M059J (cell line): ENCODE results near the gene PIK3R1. TPM values are rescaled to one million over a fixed set of nuclear protein-coding genes. Genes with fewer than 3 reads are reported as not detected.
"Not testable (repeated sequence)": the region's sequence is repeated elsewhere in the genome, so short reads cannot be mapped to it uniquely, and the experiment has no call there.

Experiments used
- DNase-seq: peaks from one replicate; pipeline ENCODE4 v3.0.0-alpha.2; 2012; ENCODE audit warnings: low read depth
- total RNA-seq: library from RNA; depleted of rRNA; stranded (reverse); fragments of >200 nt; shearing (Covaris generic); gene quantifications from 2 replicates; pipeline ENCODE4 v1.2.3, GENCODE V29; 2014

The PIK3R1 gene
- total RNA-seq, 1 experiment from 2014 or later: 32.7 TPM

DNA sequence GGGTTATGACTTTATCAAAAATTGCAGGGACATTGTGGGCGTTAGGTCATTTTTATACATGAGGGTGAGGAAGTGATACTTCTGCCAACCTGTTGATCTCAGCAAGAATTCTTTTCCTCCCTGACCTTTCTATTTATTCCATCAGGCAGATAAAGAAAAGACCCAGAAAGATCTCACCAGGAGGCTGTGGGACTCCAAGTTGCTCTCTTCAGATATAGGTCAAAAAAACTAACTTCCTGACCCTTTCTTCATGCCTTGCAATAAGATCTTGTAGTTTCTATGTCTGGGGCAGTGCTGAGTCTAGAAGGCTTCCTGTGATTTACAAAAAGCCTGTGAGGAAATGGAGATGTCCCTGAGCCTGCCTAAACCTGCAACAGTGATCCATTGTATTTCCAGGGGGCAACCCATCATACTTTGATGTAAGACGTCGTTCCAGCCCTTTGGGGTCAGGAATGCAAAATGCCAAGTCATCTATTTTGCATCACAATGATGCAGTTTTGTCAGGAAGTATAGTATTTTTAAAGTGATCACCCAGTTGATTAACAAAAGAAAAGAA, 22.0 kb upstream of the PIK3R1 start:
- DNase-seq: no peak

DNA sequence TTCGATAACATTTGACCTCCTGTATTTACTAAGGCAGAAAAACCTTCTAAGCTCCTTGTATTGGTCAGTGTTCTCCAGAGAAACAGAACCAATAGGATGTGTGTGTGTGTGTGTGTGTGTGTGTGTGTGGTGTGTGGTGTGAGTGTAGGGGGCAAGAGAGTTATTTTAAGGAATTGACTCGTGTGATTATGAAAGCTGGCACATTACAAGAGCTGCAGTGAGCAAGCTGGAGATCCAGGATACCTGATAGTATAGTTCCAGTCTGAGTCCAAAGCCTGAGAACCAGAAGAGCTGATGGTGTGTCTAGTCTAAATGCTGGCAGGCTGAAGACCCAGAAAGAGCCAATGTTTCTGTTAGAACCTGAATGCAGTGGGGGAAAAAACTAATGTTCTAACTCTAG, 21.2 kb upstream of the PIK3R1 start:
- no peak for DNase-seq

DNA sequence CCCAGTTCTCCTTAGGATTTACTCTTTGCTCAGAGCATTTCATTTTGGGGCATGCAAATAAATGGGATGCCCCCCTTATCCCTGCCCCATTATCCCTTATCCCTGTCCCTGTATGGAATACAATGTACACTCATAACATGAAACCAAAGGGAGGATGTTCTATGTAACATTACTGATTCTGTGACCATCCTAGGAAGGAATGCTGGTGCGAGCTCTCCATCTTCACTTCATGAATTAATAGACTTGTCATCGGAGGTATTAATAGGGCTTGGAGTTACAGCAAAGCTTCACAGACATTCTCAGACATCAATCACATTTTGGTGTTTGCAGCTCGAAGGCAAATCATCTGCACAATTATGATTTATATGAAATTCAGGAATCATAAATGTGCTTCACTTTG, 20.4 kb upstream of the PIK3R1 start:
- no peak for DNase-seq

DNA sequence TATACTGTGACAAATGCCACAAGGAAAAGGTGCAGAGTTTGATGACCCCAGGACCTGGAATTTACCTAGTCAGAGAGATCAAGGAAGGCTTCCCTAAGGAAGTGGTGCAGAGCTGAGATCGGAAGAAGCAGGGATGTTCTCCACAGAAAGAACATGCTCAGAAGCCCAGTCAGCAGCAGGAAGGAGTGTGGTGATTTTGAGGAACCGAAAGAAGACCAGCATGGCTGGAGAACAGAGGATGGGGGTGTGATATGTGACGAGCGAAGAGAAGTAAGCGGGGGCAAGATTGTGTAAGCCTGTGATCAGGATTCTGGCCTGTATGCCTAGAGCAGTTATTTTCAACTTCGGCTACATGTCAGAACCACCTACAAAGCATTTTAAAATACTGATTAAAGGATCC, 18.7 kb upstream of the PIK3R1 start:
- DNase-seq: no peak

DNA sequence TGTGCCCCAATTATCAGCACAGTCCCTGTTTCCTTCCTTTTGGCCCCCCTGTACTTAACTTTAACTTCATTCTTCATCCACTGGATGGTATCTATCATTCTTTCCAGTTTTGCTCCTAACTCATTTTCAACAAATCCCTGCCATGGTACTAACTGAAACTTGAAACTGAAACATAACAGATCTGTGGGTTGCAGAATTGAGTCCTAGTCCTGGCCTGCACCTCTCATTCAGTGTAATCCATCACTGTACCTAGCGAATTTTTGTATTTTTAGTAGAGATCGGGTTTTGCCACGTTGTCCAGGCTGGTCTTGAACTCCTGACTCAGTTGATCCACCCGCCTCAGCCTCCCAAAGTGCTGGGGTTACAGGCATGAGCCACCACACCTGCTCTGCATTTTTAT, 15.3 kb upstream of the PIK3R1 start:
- DNase-seq: no peak

DNA sequence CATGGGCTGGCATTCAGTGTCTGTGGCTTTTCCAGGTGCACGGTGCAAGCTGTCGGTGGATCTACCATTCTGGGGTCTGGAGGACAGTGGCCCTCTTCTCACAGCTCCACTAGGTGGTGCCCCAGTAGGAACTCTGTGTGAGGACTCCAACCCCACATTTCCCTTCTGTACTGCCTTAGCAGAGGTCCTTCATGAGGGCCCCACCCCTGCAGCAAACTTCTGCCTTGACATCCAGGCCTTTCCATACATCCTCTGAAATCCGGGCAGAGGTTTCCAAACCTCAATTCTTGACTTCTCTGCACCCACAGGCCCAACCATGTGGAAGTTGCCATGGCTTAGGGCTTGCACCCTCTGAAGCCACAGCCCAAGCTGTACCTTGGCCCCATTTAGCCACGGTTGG, 4.9 kb upstream of the PIK3R1 start:
- DNase-seq: not testable (repeated sequence)

DNA sequence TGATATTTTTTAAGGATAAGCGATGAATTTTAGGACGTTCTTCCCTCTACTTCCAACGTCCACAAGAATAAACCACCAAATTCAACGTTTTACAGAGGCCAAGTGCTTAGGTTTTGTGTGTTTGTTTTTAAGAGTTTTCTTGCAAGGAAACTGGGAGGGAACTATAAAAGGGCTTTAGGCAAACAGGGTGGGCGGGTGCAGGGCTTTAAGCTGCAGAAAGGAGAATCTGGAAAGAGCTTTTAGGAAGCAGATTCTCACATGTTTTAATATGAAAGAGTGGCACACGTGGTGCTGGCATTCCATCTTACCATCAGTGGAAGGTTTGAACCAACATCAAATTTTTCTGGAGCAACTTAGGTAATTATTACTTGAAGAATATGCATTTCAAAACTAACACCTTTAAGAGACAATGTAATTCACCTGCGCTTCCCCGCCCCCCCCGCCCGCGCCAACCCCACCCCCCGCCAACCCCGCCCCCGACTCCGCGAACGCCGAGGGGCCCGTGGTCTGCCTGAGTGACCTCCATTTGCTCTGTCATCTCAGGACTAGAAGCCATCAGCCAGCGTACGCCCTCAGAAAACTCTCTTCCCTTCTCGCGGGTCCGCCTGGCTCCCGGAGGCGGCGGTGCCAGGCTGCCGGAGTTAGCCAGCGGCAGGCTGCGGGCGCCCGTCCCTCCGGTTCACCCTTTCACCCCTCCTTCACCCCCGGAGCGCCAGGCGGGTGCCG, 911 bp upstream of the PIK3R1 start:
- no peak for DNase-seq

DNA sequence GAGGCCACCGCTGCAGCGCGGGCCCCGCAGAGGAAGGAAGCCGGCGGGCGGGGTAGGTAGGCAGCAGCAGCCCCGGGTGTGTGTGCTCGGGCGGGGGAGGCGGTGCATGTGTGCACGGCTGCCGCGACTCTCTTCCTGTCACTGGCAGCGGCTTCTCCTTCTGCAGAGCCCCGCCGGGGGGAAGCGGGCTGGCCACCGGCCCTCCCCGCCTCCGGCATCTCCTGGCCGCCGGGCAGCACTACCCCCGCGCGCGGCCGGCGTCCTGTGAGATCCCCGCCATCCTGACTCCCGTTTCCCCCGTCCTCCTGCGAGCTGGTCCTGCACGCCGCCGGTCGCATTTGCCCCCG, 315 bp downstream of the PIK3R1 start:
- DNase-seq: peak; percentile 67

DNA sequence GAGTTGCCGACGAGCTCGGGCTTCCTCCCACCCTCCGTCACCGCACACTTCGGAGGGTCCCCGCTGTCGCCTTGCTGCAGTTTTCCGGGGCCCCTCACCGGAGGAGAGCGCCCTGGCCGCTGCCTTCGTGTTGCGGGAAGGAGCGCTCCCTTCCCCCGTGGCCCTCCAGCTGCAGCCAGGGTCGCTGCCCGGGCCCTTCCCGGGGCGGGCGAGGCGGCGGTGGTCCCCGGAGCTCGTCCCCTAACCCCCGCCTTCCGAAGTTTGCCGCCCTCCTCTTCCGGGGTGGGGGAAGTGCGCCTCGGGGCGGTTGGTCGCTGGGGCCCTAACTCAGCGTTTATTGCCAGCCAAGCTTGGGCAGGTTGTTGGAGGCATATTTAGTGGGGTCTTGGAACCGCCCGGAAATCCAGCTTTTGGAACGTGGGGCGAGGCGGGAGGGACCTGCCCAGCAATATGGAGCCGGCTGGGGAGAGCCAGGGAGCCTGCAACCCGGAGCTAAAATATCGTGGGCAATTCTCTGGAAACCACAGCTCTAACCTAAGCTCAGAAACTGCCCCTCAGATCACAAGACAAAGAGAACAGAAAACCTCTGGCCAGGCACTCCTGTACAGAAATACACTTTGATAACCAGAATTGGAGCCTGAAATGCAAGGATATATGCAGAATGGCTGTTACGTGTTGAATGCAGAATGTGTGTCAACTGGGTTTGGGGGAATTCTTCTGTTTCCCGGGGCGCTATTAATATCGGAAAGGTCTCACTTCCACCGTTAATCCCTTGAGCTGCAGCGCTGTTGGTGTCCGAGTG, 890 bp downstream of the PIK3R1 start:
- DNase-seq: peak; percentile 41

DNA sequence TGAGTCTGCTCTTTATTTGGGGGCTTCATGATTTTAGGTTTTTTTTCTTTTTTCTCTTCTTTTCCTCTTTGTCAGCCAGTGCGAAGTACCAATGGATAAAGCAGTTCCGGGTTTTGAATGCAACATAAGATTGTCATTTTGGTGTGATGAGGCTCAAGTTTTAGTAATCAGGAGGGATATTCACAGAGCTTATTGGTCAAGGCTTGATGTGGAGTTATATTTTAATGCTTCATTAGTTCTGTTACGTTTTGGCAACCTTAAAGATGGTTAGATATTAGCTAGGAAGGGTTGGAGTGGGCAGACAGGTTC, 1.4 kb downstream of the PIK3R1 start:
- no peak for DNase-seq

DNA sequence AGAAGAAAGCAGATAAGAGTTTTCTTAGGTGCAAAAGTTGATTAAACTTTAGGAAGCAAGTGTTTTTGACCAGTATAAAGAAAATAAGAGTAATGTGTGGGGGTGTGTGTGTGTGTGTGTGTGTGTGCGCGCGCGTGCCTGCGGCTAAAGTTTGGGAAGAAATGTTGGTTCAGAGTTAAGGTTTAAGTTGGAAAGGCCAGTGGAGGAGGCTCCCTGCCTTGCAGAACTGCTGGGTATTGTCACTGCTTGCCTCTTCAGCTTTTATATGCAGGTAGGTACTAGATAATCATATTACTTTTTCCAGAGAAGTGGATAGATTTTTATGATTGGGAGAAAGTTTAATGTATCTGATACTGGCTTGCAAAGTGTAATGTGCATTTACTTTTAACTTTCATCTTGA, 2.0 kb downstream of the PIK3R1 start:
- no peak for DNase-seq

DNA sequence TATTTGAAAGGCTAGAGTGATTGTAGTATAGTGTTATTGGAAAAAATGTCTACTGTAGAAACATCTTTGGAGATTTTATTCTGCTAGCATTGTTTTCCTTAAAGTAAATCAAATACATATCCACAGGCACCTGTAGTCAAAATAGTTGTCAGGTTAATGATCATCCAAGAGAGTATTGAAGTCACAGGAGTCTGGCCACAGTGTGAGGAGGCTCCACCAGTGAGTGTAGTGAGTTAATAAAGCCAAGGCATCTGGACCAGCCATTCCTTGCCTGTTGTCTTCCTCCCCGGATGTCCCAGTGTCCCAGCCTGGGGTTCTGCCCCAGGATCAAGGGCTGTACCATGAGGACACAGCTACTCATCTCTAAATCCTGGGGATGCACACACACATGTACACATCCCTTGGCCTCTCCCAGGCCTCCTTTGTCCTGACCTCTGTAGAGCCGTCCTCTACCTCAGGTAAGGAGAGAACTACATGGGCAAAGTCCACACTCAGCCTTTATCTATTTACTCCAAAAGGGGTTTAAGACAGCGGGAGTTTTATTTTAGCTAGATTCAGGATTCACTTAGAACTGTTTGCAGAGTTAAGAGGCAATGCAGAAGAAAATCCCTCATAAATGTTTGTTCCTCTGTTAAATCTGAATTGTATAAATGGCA, 3.7 kb downstream of the PIK3R1 start:
- DNase-seq: no peak

DNA sequence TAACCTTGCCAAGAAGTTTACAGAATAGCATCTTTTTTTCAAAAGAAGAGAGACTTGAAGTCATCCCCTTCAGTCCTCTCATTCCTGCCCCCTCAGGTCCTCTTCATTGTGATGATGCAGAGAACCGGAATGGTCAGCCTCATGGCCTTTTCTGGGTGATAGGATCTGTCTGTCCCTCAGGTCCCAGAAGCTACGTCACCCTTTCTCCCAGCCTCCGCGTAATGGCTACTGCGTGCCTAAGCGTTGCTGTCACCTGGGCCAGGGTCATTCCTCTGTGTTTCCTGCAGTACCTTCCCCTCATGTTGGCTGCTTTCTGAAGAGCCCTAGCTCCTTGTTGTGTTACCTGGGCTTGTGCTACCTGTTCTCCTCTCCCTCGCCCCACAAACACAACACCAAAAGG, 4.7 kb downstream of the PIK3R1 start:
- no peak for DNase-seq

DNA sequence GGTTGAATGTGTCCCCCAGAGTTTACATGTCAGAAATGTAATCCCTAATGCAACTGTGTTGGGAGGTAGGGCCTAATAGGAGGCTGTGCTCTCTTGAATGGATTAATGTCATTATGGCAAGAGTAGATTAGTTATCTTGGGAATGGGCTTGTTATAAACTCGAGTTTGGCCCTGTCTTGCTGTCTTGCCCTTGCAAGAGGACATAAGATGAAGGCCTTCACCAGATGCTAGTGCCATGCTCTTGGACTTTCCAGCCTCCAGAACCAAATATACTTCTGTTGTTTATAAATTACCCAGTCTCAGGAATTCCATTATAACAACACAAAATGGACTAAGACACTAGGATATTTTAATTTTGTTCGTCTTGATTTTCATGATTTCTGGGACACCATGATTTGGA, 5.4 kb downstream of the PIK3R1 start:
- DNase-seq: no peak

DNA sequence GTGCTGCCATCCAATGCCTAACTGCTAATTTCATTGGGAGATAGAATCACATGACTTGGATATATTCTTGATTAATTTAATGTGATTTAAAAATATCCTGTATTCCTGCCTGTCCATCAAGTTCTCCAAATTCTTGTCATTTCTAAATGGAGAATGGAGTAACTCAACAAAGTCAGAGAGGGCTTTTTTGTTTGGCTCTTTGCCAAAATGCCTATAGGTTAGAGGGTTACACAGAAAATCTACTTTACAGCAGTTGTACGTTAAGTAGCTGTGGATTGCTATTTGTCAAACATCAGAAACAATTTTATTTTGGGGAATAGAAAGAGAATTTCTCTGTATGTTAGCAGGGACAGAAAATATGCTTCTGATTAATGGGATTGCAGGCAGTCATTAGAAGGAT, 5.9 kb downstream of the PIK3R1 start:
- no peak for DNase-seq

DNA sequence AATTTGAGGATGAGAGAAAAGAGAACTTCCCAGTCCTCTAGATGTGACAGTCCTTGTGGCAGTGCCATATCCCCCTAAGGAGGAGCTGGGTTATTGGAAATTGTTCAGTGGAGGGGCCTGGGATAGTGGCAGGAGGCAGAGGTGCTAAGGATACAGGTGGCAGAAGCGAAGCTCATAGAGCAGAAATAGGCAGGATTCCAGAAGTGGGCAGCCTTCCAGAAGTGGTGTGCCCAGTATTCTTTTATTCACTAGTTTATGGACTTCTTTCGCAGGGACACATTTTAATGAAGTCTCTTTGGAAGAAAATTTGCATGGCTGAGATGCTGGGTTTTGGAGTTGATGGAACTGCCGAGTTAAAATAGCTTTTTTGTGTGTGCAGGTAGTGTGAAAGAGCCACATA, 6.8 kb downstream of the PIK3R1 start:
- no peak for DNase-seq

DNA sequence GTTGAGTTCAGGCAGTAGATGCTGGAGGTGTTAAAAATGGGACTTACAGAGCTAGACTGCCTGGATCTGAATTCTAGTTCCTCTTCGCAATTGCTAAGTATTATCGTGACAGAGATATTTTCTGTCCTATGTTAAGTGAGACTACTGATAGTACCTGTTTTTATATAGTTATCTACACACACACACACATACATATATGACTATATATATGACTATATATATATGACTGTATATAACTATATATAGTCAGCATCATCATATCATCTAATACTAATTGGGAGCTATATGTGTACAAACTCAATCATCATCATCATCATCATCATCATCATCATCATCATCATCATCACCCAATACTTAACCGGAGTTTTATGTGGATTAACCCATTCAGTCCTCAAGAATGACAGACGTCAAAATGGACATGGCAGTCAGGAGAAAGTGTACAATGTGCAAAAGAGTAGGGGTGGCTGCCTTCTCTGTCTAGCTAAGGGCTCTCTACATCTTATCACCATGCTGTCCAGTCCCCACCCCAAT, 7.3 kb downstream of the PIK3R1 start:
- no peak for DNase-seq

DNA sequence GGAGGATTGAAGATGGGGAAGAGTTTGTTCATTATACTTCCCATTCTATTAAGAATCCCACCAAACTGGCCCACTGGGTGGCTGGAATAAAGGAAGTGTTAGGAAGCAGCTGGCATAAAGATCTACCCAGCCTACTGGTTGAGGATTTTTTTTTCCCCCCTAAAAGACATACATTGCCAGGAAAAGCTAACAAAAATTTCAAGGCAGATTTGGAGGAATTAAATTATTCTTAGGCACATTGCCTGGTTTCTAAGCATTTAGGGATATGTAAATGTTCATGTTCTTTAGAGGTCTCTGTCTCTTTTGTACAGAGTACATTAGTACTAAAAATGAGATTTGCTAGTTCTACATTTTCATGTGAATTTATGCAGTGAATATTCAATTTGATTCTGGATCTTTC, 8.3 kb downstream of the PIK3R1 start:
- no peak for DNase-seq

DNA sequence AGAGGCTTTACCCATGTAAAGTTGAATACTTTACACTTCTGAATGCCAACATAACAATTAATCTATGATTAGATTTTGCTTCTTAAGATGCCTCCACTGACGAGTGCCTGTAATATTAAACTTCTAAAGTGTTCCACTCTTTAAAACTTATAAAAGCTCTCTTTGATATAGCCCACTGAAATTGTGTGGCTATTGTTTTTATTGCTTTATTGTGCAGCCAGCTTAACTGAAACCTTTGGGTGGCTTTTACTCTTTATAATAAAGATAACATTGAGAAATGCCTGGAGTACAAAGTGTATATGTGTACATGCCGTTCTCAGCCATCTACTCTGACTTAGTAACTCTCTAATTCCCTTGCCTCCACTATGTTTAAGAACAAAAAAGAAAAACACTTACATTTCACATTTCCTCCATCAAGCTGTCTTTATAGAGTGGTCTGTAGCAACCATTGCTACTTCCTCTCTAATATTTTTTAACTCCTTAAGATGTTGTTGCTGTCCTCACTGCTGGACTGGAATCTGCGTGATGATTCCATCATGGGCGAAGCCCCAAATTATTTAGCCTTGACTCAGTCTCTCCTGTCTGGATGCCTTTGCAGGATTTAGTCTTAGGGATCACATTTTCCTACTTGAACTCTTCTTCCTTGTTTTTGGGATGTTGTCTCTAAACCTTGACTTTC, 9.1 kb downstream of the PIK3R1 start:
- DNase-seq: no peak

DNA sequence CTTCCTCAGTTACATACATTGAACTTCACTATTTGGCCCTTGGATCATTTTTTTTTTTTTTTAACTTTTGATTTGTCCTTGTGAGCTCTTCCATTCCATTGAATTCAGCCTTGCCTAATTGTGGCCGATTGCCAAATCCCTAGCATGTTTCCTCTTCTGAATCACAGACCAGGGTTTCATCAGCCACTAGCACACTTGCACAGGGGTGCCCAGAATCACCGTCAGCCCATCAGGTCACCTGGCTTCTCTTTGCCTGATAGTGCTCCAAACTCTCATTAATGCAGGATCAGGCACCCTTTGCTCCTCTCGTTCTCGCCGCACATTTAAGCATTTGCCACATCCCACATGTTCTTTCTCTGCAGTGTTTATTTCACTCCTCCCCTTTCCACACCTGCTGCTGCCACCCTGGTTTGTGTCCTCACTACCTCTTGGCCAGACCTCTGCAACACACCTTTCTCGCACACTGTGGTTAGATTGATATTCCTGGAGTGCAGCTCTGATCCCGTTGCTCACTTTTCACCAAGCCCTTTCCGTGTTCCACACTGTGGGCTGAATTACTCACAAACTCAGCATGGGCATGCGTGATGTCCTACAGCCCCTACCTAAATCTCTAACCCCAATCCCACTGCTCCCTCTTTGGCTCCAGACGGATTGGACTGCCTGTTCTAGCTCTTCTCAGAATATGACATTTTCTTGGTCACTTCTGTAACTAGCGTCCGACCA, 9.8 kb downstream of the PIK3R1 start:
- DNase-seq: peak; percentile 81

DNA sequence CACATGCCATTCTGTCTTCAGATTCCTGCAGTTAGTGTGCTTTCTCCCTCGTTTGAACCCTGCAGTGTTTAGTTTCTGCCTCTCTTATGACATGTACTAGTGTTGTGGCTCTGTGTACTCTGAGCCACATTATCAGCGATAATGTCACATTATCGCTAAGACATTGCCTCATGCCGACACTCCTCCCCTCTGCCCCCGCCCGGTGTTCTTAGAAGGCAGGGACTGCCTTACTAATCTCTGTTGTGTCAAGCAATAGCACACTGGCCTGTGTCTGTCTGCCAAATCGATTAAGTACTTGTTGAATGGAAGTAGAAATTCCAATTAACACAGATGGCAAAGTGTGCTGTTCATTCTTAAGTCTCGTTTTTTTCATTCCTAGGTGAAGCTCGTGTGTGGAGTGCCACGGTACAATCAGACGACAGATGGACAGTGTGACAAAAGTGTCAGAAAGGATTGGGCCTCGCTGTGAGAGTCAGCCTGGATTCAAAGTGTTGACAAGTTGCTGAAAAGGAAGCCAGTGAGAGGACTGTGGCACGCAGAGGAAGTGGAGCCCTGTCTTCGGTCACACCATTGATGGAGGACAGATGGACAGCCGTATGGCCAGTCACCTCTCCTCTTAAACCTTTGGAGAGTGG, 10.5 kb downstream of the PIK3R1 start:
- DNase-seq: no peak
